SK-N-SH treated with all-trans-retinoic acid at 6 μM for 48 hours (cell line): Measurements from ENCODE around the gene VPS13C.

Experiments used
- ATAC-seq: fragments of 200-7000 bp; cut with Tn5 transposase; 3 replicates; pipeline ENCODE4 v1.9.1; 2020; ENCODE audit warnings: mild to moderate bottlenecking, moderate library complexity
- ARNTL ChIP-seq: fragments of 450-650 bp; formaldehyde crosslinking; IDR thresholded peaks from 2 replicates; pipeline ENCODE4 v1.5.0; 2020; ENCODE audit warnings: low read depth, mild to moderate bottlenecking, moderate library complexity, borderline replicate concordance
- BACH2 ChIP-seq: fragments of 250-450 bp; sonication (Bioruptor Pico); IDR thresholded peaks from 2 replicates; pipeline ENCODE4 v1.9.0; 2021; ENCODE audit warnings: mild to moderate bottlenecking, borderline replicate concordance
- CREB5 ChIP-seq: fragments of 250-450 bp; sonication (Bioruptor Pico); IDR thresholded peaks from 2 replicates; pipeline ENCODE4 v1.5.1; 2020; ENCODE audit warnings: low read depth, mild to moderate bottlenecking, moderate library complexity
- CSDC2 ChIP-seq: fragments of 250-450 bp; sonication (Bioruptor Pico); IDR thresholded peaks from 2 replicates; pipeline ENCODE4 v1.5.0; 2020; ENCODE audit warnings: mild to moderate bottlenecking, moderate library complexity
- ESRRG ChIP-seq: fragments of 250-450 bp; sonication (Bioruptor Pico); IDR thresholded peaks from 2 replicates; pipeline ENCODE4 v1.6.1; 2021; ENCODE audit warnings: mild to moderate bottlenecking
- GLIS3 ChIP-seq: fragments of 250-450 bp; sonication (Bioruptor Pico); IDR thresholded peaks from 2 replicates; pipeline ENCODE4 v1.5.0; 2020; ENCODE audit warnings: mild to moderate bottlenecking, moderate library complexity
- OSR1 ChIP-seq: fragments of 250-450 bp; sonication (Bioruptor Pico); IDR thresholded peaks from 2 replicates; pipeline ENCODE4 v1.8.0; 2022; ENCODE audit warnings: moderate library complexity, mild to moderate bottlenecking, inconsistent platforms
- PATZ1 ChIP-seq: fragments of 250-450 bp; sonication (Bioruptor Pico); IDR thresholded peaks from 2 replicates; pipeline ENCODE4 v1.8.0; 2020; ENCODE audit warnings: mild to moderate bottlenecking, moderate library complexity, borderline replicate concordance
- PPARA ChIP-seq: fragments of 250-450 bp; sonication (Bioruptor Pico); IDR thresholded peaks from 2 replicates; pipeline ENCODE4 v1.5.0; 2020; ENCODE audit warnings: mild to moderate bottlenecking, borderline replicate concordance
- TCF4 ChIP-seq: fragments of 250-450 bp; sonication (Bioruptor Pico); IDR thresholded peaks from 2 replicates; pipeline ENCODE4 v1.8.0; 2021; ENCODE audit warnings: mild to moderate bottlenecking, moderate library complexity, borderline replicate concordance
- TOX ChIP-seq: fragments of 250-450 bp; sonication (Bioruptor Pico); IDR thresholded peaks from 2 replicates; pipeline ENCODE4 v1.8.0; 2021; ENCODE audit warnings: mild to moderate bottlenecking, moderate library complexity, borderline replicate concordance
- ZC3H10 ChIP-seq: fragments of 250-450 bp; sonication (Bioruptor Pico); IDR thresholded peaks from 2 replicates; pipeline ENCODE4 v1.5.1; 2021; ENCODE audit warnings: mild to moderate bottlenecking, moderate library complexity
- ZFP3 ChIP-seq: fragments of 250-450 bp; sonication (Bioruptor Pico); IDR thresholded peaks from 2 replicates; pipeline ENCODE4 v1.5.0; 2020; ENCODE audit warnings: mild to moderate bottlenecking, moderate library complexity
- ZFP30 ChIP-seq: fragments of 450-650 bp; formaldehyde crosslinking; IDR thresholded peaks from 2 replicates; pipeline ENCODE4 v1.5.0; 2022; ENCODE audit warnings: mild to moderate bottlenecking, moderate library complexity
- ZNF70 ChIP-seq: fragments of 450-650 bp; formaldehyde crosslinking; IDR thresholded peaks from 2 replicates; pipeline ENCODE4 v1.5.0; 2020; ENCODE audit warnings: mild to moderate bottlenecking, moderate library complexity
- TF ChIP-seq, protein P1 (sequence below): fragments of 250-450 bp; sonication (Bioruptor Pico); IDR thresholded peaks from 2 replicates; pipeline ENCODE4 v1.8.0; 2021; ENCODE audit warnings: low read depth, mild to moderate bottlenecking, moderate library complexity, borderline replicate concordance
- TF ChIP-seq, protein P2 (sequence below): fragments of 250-450 bp; sonication (Bioruptor Pico); IDR thresholded peaks from 2 replicates; pipeline ENCODE4 v1.5.1; 2021; ENCODE audit warnings: mild to moderate bottlenecking, moderate library complexity

The VPS13C gene

DNA sequence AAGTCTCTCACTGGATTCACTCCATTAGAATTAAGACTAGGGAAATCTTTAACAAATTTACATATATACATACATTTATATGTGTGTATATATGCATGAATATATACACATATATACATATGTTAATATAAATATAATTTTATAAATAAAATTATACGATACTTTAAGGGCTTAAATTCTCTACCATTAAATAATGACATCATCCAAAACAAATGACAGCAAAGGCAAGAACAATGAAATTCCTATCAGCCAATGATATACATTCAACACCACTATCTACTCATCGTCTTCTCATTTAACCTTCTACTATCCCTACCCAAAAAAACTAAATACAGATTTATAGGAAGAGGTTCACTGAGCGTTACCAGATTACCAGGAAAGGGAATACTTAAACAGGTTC lies 152.0 kb downstream of the VPS13C start:
- TF ChIP-seq GLIS3 (CRISPR knock-in tag) (no peak), CSDC2 (no peak), ESRRG (CRISPR knock-in tag) (no peak), ZFP3 (CRISPR knock-in tag) (no peak), TCF4 (CRISPR knock-in tag) (no peak), BACH2 (CRISPR knock-in tag) (no peak), CREB5 (CRISPR knock-in tag) (no peak)
- TF ChIP-seq, protein P1, sequence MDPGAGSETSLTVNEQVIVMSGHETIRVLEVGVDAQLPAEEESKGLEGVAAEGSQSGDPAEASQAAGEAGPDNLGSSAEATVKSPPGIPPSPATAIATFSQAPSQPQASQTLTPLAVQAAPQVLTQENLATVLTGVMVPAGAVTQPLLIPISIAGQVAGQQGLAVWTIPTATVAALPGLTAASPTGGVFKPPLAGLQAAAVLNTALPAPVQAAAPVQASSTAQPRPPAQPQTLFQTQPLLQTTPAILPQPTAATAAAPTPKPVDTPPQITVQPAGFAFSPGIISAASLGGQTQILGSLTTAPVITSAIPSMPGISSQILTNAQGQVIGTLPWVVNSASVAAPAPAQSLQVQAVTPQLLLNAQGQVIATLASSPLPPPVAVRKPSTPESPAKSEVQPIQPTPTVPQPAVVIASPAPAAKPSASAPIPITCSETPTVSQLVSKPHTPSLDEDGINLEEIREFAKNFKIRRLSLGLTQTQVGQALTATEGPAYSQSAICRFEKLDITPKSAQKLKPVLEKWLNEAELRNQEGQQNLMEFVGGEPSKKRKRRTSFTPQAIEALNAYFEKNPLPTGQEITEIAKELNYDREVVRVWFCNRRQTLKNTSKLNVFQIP (CRISPR knock-in tag): no peak
- TF ChIP-seq, all 23 proteins: peak for 0
- ATAC-seq: no peak

- no peak for TF ChIP-seq GLIS3 (CRISPR knock-in tag)
- no peak for TF ChIP-seq TOX (CRISPR knock-in tag)
- no peak for TF ChIP-seq TCF4 (CRISPR knock-in tag)
- TF ChIP-seq ZNF70 (CRISPR knock-in tag): no peak
- TF ChIP-seq, protein P2, sequence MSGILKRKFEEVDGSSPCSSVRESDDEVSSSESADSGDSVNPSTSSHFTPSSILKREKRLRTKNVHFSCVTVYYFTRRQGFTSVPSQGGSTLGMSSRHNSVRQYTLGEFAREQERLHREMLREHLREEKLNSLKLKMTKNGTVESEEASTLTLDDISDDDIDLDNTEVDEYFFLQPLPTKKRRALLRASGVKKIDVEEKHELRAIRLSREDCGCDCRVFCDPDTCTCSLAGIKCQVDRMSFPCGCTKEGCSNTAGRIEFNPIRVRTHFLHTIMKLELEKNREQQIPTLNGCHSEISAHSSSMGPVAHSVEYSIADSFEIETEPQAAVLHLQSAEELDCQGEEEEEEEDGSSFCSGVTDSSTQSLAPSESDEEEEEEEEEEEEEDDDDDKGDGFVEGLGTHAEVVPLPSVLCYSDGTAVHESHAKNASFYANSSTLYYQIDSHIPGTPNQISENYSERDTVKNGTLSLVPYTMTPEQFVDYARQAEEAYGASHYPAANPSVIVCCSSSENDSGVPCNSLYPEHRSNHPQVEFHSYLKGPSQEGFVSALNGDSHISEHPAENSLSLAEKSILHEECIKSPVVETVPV: no peak
- no peak for TF ChIP-seq ZFP3 (CRISPR knock-in tag)
- ATAC-seq: no peak
Observed at GRCh38 chr15:61907753-61908086, 152.5 kb downstream of the VPS13C start.

DNA sequence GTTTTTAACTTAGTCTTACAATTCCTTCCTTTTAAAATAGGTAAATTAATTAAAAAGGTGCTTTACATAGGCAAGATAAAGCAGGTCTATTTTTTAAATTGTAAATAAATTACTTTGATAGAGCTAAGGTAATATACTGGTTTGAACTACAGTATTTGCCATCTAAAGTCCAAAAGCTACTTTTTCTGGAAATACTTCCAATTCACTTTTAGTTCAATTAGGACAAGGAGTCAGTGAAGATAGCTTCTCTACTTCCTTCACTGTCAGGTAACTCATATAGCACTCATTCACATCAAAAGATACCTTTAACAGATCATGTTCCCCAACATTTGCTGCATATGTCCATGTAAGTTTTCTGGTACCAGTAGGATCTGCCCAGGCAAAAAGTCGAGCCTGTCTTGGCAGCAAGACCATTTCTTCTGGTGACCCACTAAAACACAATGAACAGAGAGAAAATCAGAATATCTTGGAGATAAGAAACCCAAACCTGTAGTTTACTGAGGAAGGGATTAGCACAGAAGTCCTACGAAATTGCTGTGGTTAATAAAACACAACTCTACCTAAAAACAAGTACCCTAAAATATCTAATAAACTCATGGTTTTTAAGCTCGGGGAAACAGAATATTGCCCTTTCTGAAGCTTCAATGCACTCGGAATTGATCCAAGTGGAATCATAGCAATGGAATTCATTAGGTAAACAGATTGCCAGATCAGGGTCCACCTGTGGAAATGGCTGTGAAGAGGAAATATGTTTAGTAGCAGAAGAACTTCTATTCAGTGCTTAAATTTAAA lies 153.1 kb downstream of the VPS13C start:
- no peak for TF ChIP-seq TOX (CRISPR knock-in tag)
- no peak for TF ChIP-seq OSR1 (CRISPR knock-in tag)
- TF ChIP-seq TCF4 (CRISPR knock-in tag): no peak
- TF ChIP-seq BACH2 (CRISPR knock-in tag): no peak
- TF ChIP-seq, protein P1 (CRISPR knock-in tag): no peak
- no peak for TF ChIP-seq ARNTL (CRISPR knock-in tag)
- no peak for TF ChIP-seq ZFP30
- no peak for TF ChIP-seq GLIS3 (CRISPR knock-in tag)
- no peak for TF ChIP-seq PATZ1
- ATAC-seq: no peak

GRCh38 chr15:61893146-61893545 lies 167.1 kb downstream of the VPS13C start:
- no peak for ATAC-seq
- TF ChIP-seq PPARA (CRISPR knock-in tag): no peak
- no peak for TF ChIP-seq ZC3H10 (CRISPR knock-in tag)
- no peak for TF ChIP-seq TCF4 (CRISPR knock-in tag)
- TF ChIP-seq CREB5 (CRISPR knock-in tag): no peak
- no peak for TF ChIP-seq CSDC2
- TF ChIP-seq PATZ1: no peak
